Activated CD8-positive, alpha-beta memory T cell treated with anti-CD3 and anti-CD28 coated beads for 36 hours (primary cell): ENCODE measurements around the gene MCM3. TPM values are rescaled to one million over a fixed set of nuclear protein-coding genes. Genes with fewer than 3 reads are reported as not detected.

ENCODE experiments used
- CTCF ChIA-PET: fragments of 350-600 bp; sonication (Branson Sonifier 250); formaldehyde crosslinking; loops from one replicate; lab custom pipeline; 2021; ENCODE audit warnings: antibody characterized with exemption; lab: Charles Lee
- POLR2A ChIA-PET: fragments of 350-600 bp; sonication (Branson Sonifier 250); formaldehyde crosslinking; loops from one replicate; lab custom pipeline; 2021; ENCODE audit warnings: antibody characterized with exemption; lab: Charles Lee
- total RNA-seq, 2 experiments: library from RNA; stranded (reverse); gene quantifications; one replicate each; pipeline ENCODE4 v1.2.3, GENCODE V29; 2021

Gene MCM3
- total RNA-seq, 2 experiments from 2014 or later: 297 to 301 TPM

DNA sequence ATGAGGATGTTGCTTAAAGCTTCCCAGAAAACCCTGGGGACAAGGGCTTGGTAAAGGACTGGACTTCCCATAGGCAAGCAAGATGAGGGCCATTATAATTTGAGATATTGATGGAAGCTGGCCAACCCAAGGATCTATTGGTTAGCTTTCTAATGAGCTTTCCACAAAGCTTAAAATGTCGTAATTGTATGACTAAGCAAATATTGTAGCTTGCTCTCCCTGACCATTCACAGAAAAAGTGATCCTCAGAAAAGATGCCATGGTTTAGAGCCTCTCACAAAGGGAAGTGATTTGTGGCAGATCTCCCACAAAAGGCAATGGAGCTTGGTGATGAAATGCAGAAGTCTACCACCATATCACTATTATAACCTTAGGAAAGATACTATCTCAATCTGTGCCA is 53.9 kb downstream of the MCM3 start:
- POLR2A ChIA-PET: no interaction called here

DNA sequence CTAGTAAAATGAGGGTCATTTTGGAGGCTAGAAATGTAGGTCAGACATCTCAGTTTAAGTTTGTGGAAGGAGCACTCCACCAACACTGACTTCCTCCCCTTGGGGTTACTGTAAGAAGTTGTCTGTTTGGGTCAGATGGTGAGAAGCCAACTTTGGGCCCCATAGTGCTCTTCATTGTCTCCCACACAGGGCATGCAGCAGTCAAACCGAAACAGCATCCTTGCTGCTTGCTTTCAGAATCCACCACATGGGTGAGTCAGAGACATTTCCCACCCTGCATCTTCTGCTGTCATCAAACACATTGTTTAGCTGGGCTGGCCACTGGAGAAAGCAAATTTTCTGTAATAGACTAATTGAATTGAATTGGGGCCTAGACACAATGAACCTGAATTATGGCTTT is 57.0 kb downstream of the MCM3 start:
- ChIA-PET POLR2A (interaction anchor here (0.5 kb wide), 1 partner anchor 55 kb away, joined by 3 read pairs; no protein-coding TSS in a partner anchor), CTCF (interaction anchor here (1.1 to 1.4 kb wide), 3 partner anchors 52 to 67 kb away, joined by 3 to 4 read pairs (median 4); no protein-coding TSS in a partner anchor)

More for the DNA sequence above, 53.9 kb downstream of the MCM3 start:
- CTCF ChIA-PET: interaction anchor here (0.7 to 1.0 kb wide), 2 partner anchors 67 to 166 kb away, joined by 3 to 4 read pairs; no protein-coding TSS in a partner anchor

DNA sequence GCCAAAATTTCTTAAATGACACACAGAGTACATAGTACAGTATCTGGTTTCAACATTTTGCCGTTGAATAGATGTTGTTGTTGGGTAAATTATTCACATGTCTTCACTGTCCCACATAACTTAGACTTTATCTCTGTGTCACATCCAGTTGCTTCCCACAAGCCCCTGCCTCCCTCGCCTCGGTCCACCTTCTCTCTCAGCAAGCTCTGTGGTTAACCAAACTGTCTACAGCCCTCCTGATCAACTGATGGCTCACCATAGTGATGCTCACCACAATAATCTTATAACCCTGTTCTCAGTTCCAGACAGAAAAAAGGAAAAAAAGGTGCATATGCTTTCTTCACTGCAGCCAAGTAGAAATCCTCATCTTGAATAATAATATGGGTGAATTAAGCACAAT is 63.2 kb downstream of the MCM3 start:
- ChIA-PET CTCF (no interaction called here), POLR2A (no interaction called here)

DNA sequence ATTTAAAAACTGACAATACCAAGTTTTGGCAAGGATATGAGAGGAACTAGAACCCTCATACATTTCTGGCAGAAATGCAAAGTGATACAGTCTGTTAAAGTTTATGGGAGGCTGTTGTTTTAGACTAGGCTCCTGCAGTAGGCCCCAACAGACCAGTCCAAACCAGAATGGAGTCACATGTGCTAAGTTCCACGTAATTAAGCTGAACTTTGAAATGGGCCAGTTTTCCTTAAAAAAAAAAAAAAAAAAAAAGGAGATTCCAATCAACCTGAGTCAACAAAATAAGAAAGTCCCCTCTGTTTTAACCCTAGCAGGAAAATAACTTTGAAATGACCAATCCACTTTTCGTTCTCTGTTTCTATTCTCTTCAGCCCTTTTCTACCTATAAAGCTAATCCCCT is 66.8 kb downstream of the MCM3 start:
- POLR2A ChIA-PET: no interaction called here
- CTCF ChIA-PET: no interaction called here

DNA sequence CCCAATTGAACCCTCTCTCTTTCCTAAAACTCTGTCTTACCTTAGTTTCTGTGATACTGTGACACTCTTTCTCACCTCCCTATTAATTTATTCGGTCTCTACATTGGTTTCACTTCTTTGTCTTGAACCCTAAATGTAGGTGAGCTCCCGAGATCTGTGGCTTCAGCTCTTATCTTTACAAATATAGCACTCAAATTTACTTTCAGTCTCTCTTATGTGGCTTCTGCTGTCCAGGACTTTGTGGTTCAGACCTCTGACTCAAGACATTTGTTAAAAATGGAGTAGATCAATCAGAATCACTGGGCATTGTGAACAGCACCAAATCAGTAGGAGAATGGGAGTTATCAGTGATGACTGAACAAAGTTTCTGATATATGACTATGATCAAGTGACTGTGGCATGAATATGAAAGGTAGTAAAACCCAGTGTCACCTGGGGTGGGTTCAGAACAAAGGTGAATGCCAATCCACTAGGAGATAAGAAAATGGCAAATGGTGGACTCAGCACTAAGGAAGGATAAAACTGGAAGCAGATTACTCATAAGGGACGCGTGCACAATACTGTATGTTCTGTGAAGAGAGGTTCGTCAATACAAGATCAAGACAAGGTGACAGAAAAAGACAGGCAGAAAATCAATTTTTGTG is 67.5 kb downstream of the MCM3 start:
- ChIA-PET CTCF (interaction anchor here (0.6 kb wide), 1 partner anchor 420 kb away, joined by 3 read pairs; no protein-coding TSS in a partner anchor), POLR2A (no interaction called here)

DNA sequence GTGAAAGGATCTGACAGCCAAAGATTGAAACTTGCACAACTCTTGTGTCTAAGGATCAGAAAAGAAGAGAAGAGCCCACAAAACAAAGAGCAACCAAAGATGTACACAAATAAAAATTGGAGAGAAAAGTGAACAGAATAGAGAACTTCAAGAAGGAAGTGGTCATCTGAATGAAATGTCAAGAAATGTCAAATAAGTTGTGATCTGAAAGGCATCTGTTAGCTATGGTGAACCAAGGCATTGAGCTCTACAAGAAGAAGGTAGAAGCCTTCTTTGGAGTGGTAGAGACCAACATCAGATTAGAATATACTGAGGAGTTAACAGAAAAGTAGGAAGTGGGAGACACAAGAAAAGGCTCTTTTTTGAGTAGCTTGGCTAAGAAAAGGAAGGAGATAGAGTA is 68.8 kb downstream of the MCM3 start:
- ChIA-PET CTCF (no interaction called here), POLR2A (no interaction called here)

Other genes with a start within 250 kb of the MCM3 start
- gene PKHD1, start 197.1 kb downstream of the MCM3 start, total RNA-seq: not detected
- under 1 TPM; 0.61 to 0.78 TPM for gene IL17A, start 98.4 kb downstream of the MCM3 start, total RNA-seq
- 1 to 10 TPM; 1.5 to 3.6 TPM for gene IL17F, start 40.2 kb downstream of the MCM3 start, total RNA-seq
- 1 to 10 TPM; 8.1 to 9.2 TPM for gene PAQR8, start 77.4 kb upstream of the MCM3 start, total RNA-seq
- 1 to 10 TPM; 2.6 to 3.2 TPM for gene EFHC1, start 135.6 kb upstream of the MCM3 start, total RNA-seq